GM12872 (cell line): ENCODE measurements around the gene TMEM245.

Source experiments
- TF ChIP-seq, protein P1 (sequence below): IDR thresholded peaks from 3 replicates; pipeline ENCODE4 v1.5.1; 2011; ENCODE audit warnings: low read depth, mild to moderate bottlenecking, low read length, moderate library complexity; ENCODE audit not compliant: insufficient read depth

Gene TMEM245

DNA sequence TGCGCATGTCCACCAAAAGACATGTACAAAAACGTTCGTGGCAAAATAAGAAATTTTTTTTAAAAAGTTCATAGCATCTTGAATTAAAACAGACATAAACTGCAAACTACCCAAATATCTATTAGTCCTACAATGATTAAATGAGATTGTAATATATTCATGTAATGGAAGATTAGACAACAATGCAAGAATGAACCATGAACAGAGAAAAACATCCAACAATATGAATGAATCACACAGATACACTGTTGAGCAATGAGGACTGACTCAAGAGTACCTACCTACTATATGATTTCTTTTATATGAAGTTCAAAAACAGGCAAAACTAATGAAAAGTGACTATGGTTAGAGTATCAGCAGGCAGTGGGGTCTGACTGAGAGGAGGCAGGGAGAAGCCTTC is 88.5 kb downstream of the TMEM245 start:
- TF ChIP-seq, protein P1, sequence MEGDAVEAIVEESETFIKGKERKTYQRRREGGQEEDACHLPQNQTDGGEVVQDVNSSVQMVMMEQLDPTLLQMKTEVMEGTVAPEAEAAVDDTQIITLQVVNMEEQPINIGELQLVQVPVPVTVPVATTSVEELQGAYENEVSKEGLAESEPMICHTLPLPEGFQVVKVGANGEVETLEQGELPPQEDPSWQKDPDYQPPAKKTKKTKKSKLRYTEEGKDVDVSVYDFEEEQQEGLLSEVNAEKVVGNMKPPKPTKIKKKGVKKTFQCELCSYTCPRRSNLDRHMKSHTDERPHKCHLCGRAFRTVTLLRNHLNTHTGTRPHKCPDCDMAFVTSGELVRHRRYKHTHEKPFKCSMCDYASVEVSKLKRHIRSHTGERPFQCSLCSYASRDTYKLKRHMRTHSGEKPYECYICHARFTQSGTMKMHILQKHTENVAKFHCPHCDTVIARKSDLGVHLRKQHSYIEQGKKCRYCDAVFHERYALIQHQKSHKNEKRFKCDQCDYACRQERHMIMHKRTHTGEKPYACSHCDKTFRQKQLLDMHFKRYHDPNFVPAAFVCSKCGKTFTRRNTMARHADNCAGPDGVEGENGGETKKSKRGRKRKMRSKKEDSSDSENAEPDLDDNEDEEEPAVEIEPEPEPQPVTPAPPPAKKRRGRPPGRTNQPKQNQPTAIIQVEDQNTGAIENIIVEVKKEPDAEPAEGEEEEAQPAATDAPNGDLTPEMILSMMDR: no peak

DNA sequence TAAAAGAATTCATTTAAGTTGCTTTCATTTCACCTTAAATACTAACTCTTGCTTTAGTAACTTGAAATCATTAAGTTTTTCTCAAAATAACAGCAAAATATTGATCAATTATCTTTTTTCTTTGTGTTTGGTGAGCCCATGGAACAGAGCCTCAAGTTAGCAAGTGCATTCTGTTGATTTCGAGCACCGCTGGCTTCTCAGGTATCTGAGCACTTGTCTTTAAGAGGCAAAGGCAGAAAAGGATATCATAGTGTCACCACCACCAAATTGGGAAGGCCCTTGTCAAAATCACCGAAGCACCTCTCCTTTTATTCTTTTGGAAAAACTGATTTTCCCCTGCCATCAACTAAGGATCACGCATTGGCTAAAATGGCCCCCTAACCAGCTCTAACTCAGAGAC is 89.3 kb downstream of the TMEM245 start:
- TF ChIP-seq, protein P1: no peak

DNA sequence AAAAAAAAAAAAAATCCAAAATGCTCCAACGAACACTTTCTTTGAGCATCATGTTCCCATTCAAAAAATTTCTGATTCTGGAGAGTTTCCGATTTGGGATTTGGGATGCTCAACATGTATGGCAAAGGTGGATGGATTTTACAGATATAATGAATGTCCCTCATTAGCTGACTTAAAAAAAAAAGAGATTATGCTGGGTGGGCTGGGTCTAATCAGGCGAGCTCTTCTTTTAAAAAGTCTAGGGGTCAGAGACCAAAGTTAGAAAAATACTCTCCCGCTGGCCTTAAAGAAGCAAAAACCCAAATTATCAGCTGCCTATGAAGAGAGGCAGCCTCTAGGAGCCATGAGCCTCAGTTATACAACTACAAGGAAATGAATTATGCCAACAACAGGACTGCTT is 91.3 kb downstream of the TMEM245 start:
- TF ChIP-seq, protein P1: no peak

DNA sequence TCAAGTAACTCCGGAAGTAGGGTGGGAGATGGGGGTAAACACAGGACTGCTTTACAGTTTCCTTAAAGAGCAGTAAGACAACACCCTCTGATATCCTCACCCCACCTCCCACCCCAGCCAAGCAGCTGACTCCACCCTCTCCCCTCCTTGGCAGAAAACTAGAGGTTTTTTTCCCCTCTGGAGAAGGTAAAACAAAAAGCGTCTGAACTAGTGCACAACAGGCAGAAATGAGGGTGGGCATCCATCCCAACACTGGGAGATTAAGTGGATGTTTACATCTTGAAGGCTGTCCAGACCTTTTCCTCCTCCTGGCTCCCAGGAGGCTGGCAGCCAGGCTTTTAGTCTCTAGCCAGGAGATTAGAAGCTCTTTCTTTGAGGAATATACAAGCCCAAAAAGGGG is 92.6 kb downstream of the TMEM245 start:
- TF ChIP-seq, protein P1: no peak

DNA sequence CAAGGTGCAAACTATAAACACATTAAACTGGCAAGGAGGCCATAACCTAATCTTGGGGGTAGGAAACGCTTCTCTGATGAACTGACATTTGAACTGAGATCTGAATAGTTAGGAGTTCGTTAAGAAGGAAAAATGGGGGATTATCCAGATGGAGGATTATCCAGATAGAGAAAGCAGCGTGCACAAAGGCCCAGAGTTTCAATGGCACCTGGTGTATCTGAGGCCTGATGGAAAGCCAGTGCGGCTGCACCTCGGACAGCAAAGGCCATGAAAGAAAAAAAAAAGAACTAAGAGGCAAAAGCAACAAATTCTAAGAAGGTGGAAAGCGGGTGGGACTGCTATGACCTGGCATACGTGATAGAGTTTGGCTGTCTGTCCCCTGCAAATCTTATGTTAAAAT is 93.4 kb downstream of the TMEM245 start:
- TF ChIP-seq, protein P1: no peak

DNA sequence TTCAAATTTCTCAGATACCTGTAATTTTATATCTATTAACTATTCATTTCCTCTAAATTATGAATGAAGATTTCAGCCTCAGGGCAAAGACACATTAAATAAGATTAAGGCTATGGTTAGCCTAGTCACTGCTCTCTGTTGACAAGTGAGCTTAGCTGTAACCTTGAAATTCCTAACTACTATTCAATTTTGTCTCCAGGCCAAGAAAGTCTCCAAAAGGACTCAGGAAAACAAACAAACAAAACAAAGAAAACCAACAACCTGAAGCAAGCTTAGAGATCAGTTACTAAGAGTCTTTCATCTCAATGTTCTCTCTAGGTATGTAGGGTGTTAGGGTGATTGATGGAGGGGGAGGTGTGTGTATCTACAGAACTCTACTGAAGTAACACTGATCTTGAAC is 96.9 kb downstream of the TMEM245 start:
- TF ChIP-seq, protein P1: no peak

DNA sequence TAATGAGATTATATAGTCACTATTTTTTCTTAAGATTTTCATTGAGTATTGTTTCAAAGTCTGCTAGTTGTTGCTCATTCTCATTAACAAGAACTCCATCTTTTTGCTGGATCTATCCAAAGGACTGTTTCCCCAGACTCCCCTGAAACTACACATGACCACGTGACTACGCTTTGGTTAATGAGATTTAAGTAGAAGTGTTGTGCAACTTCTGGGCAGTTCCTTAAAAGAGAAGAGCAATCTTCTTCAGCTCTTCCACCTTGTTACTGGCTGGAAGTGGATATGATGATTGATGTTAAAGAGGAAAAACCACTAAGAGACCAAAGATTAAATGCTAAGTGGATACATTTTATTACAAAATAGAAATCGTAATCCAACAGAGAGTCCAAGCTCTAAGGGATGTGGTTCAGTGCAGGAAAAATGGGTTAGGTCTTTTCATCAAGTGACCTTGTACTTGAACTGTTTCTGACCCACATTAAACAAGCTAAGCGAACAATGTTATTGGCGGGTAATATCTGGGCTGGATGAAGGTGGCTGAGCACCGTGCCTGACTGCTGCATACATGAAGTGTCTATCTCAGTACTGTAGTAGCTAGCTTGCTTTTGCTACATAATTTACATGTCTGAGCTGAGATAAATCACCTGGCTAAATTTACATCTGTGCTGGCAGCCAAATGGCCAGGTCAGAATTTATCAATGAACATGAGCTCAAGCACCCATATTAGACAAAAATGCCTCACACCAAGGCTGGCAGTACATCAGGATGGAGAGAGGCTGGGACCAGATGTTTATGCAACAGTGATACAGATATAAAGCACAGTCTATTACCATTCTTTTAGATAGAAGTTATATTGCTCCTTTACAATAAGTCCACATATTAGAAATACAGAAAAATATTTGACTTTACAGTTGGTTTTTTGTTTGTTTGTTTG is 98.9 kb downstream of the TMEM245 start:
- TF ChIP-seq, protein P1: no peak
